ENCODE measurements around the gene MRTFA.
A peak's percentile ranks its signal among the peaks of the same experiment; 100 is the strongest.

Gene MRTFA

DNA sequence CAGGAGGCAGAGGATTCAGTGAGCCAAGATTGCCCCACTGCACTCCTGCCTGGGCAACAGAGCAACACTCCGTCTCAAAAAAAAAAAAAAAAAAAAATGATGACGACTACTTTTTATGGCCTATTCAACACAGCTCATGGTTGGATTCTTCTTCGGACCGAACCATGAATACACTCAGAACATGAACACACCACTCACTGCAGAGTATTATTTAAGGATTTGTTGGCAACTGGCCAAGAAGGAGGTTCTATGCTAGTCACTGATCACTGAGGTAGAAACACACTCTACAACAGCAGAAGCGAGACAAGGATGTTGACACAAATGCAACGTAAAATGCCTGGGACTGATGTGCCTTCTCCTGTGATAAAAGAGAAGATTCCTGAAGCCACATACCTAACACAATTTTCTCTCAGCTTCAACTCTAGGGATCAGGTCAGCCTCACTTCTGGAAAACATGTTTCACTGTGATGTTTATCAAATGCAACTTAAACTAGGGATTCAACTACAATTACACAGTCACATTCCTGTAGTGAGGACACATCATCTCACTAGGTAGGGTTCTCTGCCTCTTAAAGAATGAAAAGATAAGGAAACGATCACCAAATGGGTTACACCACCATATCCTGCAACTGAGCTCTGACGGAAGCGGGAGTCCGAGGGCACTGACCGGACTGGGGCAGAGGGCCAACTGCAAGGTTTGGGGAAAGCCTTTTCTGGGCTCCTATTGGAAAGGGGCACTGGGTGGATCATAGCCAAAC lies 183.6 kb downstream of the MRTFA start:
- DNase-seq: no peak

- DNase-seq: peak in 1 of 5 experiments; percentile 62
Measured at GRCh38 chr22:40451210-40451609, 185.3 kb downstream of the MRTFA start.

DNA sequence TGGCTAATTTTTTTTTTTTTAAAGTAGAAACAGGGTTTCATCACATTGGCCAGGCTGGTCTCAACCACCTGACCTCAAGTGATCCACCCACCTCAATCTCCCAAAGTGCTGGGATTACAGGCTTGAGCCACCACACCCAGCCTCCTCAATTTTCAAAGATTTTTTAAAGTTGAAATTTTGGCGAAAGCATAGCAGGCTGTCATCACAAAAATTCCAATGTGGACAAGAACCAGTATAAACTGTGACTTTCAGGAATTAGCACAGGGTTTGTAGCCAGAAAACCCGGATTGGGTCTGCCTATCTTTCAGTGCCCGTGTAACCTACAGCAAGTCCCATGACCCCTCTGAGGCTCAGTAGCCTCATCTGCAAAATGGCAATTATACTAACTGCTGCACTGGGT lies 185.9 kb downstream of the MRTFA start:
- no peak for DNase-seq

DNA sequence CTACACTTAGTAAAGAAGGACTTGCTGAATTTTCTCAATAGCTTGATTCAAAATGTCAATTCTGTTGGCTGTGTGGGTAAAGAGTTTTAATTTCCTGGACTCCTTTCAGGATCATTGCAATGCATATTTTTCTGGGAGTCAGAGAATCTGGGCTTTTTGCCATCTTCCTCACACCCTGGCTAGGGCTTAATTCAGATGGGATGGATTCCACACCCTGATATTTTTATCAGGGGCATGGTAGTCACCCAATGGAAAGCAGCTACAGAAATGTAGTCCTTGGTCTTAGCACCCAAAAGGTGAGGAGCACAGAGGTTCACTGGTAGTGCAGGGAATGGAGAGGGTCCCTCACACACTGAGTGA lies 186.9 kb downstream of the MRTFA start:
- no peak for DNase-seq

DNA sequence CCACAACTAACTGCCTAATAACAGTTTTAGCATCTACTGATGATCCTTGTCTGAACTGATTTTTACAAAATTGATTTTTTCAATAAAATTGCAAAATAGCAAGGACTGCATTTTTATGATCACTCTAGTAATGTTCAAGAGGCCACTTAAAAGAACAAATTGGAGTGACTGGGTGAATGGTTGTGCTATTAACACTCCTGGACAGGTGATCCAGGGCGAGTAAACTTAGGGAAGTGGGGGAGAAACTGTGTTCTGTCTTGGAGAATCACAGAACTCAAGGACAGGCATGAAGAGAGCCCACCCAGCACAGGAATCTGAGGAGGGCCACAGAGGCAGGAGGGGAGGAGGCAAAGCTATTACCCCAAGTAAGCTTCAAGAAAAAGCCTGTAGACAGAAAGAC lies 190.3 kb downstream of the MRTFA start:
- DNase-seq: no peak

DNA sequence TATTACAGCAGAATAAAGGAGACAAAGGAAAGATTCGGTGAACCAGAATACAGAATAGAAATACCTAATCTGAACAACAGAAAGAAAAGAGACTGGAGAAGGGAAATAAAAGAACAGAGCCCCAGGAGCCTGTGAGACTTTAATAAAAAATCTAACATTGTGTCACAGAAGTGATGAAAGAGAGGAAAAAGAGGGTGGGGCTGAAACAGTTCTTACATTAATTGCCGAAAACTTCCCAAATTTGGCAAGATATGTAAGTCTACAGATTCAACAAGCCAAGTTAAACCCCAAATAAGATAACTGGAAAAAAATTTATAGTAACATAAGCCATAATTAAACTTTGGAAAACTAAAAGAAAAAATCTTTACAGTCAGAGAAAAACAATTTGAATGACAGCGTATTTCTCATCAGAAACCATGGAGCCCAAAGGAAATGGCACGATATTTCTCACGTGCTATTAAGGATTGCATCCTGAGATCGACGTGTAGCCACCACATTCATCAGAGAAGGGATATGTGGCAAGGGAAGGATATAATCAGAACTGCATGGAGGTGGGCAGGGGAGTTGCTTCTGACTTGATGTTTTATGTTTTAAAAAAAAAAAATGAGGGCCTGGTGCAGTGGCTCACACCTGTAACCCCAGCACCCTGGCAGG lies 192.2 kb downstream of the MRTFA start:
- no peak for DNase-seq

DNA sequence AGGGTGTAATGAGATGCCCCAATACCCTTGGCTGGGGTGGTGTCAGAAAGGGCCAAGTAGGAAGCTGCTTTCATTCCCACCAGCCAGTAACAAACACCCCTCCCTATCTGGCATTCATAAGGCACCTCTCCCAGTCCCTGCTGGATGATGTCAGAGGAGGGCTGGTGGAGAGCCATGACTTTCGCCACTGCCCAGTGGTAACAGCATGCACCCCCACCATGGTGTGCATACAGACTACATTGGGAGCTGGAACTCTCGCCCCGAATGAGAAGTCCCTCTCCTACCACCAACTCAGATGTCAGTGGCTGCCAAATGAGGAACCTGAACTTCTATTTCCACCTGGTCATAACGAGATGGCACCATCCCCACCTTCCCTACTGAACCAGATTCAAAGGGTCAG lies 192.8 kb downstream of the MRTFA start:
- DNase-seq: no peak

DNA sequence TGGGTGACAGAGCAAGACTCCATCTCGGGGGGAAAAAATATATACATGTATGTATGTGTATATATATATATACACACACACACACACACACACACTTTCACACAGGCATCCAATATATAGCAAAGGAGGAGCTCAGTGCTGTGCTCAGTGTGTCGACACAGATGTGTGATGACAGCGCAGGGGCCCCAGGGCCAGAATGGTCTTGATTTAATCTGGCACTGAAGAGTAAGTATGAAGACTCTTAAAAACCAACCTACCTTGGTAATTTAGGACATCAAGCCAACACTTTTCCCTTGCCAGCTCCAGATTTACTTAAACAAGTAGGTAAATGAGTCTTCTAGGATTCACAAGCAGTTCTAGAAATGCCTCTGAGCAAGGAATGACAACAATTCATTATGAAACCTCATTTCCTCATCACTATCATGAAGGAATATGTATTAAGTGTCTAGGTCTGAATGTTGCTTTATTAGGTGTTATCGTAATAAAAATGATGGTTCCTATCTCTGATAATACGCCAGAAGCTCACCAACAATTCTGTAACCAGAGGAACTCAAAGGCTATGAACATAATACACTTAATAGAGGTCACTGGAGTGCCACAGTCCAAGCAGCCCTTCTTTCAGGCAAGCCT lies 194.6 kb downstream of the MRTFA start:
- no peak for DNase-seq

DNA sequence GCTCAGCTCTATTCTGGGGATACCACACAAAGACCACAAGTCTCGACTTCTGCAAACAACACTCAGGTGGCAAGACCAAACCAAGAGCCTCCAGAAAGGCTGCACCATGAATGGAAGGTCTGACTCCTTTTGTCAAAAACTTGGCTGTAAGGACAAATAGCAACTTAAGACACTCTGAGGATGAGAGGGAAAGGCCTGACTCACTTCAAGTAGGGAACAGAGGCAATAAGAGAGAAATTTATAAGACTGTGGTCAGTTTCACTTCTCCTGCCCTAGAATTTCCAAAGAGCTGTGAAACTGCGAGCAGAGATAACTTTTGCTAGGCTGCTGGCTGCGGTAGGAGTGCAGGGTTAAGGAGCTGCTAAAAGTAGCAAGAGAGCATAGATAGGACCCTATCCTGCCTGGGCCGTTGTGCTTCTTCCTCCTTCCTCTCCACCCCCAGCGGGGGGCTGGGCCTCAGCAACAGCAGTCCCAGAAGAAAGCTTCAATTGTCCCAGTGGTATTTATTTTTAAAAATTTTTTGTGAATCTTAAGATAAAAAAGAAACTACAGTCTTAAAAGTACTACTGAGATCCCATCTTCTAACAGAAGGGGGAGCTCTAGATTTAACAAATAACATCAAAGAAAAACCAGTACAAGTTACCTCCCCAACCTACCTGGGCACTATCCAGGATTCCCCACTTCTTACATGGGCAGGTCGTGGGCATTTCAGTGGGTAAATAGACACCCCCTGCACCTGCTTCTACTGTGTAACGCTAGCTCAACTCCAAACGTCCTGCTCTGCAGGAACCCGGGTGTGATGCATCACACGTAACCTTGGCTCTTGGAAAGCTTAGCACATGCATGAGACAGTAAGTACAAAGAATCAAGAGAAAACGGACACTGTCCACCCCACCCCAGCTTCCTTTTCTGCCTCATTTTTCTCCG lies 199.8 kb downstream of the MRTFA start:
- peak in 2 of 5 experiments; percentile 23 to 65 for DNase-seq

- no peak for DNase-seq
Measured at GRCh38 chr22:40434745-40435144, 201.8 kb downstream of the MRTFA start.

DNA sequence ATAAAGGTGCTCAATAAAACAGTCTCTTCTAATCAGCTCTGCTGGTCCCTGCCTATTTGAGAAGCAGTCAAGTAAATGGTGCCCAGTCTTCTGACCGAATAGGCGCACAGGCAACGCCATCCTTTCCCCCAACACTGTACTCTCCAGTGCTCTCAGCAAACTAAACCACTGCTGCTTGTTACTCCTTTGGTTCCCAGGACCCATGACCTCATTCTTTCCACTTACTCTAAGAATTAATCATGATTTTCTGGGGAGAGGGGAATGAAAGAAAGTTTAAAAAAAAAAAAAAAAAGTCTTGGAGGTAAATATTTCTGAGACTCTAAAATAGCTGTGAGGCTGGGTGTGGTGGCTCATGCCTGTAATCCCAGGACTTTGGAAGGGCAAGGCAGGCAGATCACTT lies 202.4 kb downstream of the MRTFA start:
- DNase-seq: no peak

DNA sequence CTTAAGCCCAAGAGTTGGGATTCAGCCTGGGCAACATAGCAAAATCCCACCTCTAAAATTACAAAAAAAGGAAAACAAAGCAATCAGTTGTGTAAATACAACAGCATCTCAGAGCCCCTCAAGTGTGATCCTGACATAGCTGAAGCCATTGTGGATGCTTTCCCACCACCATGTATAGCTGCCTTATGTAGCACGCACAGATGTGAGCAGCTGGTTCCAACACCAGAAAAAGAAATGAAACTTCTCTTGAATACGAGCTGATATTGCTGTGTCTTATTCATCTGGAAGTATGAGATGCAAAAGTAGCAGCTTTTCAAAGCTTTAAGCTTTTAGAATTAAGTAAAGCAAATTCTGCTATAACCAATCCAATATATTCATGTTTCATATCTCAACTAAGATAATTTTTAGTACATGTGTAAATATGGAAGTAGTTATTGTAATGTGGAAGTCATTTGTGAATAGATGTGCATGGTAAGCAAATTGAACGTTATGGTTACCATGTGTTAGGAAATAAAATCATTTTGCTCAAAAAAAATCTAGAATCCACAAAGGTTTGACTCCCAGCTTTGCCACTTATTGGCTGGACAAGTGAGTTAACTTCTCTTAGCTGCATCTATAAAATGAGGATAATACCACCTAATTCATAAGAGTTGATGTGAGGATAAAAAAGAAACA lies 203.0 kb downstream of the MRTFA start:
- no peak for DNase-seq

DNA sequence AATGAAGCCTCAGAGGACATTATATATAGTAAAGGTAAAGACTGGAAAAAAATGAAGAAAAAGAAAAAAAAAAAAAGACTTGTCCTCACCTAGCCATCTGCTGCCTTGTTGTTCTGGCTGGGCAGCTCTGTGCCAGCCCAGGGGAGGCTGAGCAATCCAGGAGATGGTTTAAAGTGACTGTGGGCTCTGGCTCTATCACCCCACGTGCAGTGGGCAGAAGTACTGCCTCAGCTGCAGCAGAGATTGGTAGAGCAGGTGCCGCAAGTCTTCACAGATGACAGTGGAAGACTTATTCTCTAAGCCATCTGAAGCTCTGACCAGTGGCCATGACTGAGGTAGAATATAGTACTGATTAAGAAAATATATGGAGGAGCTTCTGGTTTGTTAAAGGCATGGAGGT lies 203.9 kb downstream of the MRTFA start:
- DNase-seq: no peak

DNA sequence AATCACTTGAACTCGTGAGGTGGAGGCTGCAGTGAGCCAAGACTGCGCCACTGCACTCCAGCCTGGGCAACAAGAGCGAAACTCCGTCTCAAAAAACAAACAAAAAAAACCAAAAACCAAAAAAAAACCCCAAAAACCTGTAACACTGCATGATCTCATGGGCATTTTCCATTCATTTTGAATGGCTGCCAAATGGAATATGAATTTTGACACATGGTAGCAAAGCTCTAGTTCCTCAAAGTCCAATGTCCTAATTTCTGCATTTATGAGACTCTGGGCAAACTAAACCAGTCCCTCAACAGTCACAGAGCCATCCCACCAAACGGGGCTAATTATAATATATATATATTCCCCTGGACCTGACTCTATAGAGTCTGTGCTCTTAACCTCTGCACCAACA lies 204.4 kb downstream of the MRTFA start:
- no peak for DNase-seq

- DNase-seq: no peak
Measured at GRCh38 chr22:40430991-40431390, 205.5 kb downstream of the MRTFA start.

GRCh38 chr22:40429481-40429880 lies 207.0 kb downstream of the MRTFA start:
- DNase-seq: no peak

- no peak for DNase-seq
Measured at GRCh38 chr22:40428796-40429195, 207.7 kb downstream of the MRTFA start.

DNA sequence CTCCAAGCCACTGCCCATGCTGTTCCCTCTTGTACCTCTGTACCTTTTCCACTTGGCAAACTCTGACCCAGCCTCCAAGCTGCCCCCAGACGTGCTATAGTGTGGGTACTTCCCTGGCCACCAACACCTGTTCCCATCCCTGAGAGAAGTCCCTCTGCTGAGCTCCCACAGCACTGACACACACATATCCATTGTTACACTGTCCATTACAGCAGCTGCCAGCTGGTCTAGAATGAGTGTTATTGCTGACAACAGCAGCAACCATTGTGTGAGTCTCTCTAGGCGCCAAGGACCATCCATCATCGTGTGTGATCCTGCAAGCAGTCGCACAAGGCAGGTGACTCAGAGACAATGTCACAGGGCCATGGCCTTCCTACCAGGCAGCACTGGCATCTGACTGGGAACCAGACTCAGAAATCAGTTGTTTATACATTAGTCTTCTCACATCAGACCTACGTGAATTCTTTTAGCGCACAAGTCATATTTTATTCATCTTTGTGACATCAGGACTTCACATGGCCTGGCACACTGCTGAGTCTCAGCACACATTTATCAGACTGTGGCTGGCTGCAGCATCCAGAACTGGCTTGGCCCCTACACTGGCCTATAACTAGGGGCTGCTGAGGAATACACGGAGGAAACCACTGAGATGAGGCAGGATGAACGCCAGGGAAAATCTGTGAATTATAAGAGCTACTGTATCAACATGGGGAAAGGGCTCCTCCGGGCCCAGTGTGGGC lies 209.8 kb downstream of the MRTFA start:
- DNase-seq: no peak

GRCh38 chr22:40425082-40425481 lies 211.4 kb downstream of the MRTFA start:
- no peak for DNase-seq

DNA sequence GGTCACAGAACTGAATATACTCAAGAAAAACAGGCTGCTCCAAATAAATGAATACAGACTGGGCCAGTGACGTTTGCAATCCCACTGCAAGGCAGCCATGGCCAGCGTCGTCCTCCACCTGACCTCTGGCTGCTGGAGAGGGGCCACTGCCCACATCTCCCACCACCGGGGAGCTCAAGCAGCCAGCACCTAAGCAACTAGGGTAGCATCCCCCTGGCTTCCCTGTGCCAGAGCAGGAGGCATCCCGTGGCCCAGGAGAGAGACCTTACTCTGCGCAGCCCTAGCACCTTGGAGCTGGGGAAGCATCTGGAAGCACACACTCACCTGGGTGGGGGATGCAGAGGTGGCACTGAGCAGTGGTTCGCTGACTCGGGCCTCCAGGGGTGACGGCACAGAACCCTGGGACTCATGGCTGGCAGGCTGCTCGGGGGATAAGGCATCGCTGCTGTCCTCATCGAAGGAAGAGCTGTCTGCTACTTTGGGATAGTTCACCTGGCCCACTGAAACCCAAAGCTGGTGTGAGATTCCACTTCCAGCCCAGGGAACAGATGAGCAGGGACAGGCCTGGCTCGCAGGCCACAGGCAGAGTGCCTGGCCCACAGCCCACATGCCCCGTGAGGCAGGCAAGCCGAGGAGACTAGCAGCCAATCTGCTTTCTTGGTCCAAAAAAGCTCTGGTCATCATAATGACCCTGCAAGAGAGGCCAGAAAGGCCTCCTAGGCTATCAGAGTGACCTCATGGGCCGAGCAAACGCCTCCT lies 212.5 kb downstream of the MRTFA start:
- no peak for DNase-seq

GRCh38 chr22:40423310-40423688 lies 213.2 kb downstream of the MRTFA start:
- no peak for DNase-seq
